Activated T-cell treated with anti-CD3 and anti-CD28 coated beads, Interleukin-2, amount 50 U/mL, for 1 hour (primary cell): ENCODE measurements around the gene SQOR.

Experiments used
- DNase-seq: peaks from one replicate; pipeline ENCODE4 v3.0.0-alpha.2; 2020

The SQOR gene

DNA sequence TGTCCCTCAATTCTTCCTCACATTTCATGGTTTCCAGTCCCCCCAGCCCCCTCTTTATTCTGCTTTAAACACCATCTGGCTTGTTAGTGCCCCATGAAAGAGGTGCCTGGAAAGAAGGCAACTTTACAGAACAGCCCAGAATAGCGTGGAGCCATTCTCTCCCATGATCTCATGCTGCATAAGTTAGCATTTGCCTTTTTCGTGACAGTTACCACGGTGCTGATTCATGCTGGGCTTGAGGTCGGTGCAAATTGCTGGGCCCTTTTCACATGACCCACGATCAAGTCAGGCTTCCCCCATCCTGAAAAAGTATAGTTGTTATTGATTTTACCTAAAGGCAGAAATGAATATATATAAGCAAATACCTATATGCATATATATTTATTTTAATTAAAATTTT is 29.6 kb downstream of the SQOR start:
- DNase-seq = no peak

DNA sequence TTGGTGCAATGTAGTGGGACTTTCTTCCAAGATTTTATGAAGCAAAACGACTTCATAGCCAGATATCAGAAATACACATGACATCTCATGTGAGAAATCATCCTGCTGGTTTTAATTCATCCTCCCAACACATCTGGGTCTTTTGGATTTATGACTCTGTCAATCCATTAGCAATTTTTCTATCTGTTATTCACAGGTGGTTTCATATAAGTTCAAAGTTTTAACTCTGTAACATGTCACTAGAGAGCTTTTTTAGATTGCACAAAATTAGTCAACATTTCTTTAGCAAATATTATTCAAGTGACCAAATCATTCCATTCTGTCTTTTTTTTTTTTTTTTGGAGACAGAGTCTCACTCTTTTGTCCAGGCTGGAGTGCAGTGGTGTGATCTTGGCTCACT is 30.4 kb downstream of the SQOR start:
- DNase-seq = no peak

DNA sequence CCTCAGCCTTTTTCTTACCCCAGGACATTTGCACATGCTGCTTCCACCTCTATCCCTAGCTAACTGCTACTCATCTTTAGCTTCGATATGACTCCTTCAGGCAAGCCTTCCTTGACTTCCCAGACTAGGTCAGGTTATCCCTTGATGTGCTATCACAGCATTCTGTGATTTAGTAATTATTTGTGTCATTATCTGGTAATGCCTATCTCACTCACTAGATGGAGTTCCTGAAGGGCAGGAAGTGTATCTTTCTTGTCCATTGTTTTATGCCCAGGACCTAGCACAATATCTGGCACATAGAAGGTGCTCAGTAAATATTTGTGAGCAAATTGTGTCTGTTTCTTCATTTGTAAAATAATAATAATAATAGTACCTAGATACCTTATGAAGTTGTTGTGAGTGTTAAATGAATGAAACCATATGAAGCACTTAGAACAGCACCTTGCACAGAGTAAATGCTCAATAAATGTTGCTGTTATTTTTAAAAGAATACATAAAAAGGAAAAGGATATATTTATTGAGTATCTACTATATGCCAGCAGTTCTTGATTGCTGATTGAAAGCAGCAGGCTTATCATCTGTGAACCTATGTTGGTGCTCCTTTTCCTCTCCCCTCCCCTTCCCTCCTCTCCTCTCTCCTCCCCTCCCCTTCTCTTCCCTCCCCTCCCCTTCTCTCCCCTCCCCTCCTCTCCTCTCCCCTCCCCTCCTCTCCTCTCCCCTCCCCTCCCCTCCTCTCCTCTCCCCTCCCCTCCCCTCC is 31.5 kb downstream of the SQOR start:
- DNase-seq = no peak

DNA sequence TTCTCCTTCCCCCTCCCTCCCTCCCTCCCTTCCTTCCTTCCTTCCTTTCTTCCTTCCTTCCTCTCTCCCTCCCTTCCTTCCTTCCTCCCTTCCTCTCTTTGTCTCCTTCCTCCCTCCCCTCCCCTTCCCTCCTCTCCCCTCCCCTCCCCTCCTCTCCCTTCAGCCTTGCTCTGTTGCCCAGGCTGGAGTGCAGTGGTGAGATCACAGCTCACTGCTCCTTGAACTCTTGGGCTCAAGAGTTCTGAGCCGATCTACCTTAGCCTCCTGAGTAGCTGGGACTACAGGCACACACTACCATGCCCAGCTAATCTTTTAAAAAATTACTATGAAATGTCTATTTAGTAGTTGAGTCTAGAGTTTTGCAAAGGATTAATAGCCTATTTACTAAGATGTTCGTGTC is 32.2 kb downstream of the SQOR start:
- no peak for DNase-seq

DNA sequence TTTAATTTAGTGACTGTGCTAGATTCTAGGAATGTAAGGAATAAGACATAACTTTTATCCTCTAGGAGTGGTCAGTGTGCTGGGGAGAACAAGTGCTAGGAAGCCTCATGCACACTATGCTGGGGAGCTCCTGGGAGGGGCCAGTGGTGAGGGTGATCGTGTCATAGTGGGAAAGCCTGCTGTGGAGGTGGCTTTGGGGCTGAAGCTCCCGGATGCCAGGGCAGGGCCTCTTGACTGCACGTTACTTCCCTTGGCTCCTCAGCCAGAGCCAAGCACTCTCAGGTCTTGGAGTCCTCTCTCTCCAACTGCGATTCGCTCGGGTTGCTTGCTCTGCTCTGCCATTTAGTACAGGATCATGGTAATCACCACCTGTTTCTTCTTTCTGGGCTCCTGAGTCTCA is 33.6 kb downstream of the SQOR start:
- no peak for DNase-seq

DNA sequence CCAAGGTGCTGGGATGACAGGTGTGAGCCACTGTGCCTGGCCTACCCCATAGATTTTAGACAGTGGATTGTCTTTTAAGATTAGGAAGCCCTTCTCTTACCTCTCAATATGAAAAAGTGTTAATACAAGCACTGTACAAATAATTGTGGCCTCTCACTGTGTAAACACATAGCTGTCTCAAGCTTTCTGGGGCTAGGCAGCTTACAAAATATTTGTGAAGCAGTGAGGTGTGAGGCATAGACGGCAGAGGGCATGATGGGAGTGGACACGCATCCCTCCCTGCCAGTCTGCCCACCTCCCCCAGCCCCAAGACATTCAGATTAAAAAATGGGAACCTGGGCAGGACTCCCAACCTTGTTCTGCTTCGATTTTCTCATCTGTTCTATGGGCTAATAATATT is 34.6 kb downstream of the SQOR start:
- DNase-seq = no peak

DNA sequence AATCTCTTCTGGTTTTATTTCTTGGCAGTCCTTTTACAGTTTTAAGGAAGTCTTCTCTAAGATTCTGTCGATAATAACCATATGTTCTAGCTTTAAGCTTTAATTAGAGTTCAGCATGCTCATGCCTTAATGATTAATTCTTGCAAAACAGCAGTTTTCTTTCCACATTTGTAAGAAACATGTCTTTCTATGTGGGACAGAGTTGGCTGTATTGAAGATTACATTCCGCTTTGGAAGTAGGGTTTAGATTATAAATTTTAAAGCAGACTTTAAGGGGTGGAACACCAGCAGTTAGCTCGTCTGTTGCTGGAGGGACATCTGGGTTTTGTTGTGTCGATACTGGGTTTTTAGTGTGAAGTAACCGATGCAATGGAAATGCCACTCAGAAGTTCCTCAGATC is 35.3 kb downstream of the SQOR start:
- no peak for DNase-seq

DNA sequence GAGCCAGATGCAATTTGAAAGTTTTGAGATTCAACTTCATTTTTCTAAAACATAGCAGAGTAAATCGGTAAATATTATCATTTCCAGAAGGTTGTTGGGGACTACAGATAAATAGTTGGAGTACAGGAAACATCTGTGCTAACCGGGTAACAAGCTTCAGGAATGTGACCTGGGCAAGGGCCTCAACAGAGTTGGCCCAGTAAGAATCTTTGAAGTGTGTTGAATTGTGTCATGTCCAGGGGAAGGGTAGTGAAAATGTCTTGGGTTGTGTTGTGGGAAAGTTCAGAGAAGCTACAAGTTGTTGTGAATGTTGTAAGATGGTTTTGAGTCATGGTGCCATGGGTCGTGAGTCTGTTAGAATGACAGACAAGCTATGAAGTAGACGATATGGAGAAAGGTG is 35.7 kb downstream of the SQOR start:
- no peak for DNase-seq

DNA sequence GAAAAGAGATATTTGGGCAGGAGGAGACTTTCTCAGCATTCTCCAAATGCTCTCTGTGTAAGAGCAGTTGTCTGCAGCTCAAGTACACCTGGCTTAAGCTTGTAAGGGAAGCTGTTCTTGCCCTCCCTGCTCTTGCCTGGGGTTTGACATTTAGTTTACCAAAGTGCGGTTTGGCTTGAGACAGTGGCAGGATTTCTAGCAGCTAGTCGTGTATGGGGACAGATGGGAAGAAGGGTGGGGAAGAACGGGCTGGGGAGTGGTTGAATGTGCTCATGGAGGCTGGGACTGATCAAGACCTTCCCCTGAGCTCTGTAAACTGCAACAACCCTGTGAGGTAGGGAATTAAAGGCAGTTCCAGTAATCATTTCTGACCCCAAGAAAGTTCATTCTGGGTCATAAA is 39.8 kb downstream of the SQOR start:
- DNase-seq = no peak

DNA sequence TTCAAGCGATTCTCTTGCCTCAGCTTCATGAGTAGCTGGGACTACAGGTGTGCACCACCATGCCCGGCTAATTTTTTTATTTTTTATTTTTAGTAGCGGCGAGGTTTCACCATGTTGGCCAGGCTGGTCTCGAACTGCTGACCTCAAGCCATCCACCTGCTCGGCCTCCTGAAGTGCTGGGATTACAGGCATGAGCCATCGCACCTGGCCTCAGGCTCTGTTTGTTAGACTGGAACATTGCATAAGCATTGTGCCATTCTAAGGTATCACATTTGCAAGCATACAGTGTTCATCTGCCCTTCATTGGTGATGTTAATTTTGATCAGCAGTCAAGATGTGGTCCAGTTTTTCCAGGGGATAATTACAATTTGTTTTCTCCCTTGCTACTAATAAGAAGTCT is 43.0 kb downstream of the SQOR start:
- no peak for DNase-seq

DNA sequence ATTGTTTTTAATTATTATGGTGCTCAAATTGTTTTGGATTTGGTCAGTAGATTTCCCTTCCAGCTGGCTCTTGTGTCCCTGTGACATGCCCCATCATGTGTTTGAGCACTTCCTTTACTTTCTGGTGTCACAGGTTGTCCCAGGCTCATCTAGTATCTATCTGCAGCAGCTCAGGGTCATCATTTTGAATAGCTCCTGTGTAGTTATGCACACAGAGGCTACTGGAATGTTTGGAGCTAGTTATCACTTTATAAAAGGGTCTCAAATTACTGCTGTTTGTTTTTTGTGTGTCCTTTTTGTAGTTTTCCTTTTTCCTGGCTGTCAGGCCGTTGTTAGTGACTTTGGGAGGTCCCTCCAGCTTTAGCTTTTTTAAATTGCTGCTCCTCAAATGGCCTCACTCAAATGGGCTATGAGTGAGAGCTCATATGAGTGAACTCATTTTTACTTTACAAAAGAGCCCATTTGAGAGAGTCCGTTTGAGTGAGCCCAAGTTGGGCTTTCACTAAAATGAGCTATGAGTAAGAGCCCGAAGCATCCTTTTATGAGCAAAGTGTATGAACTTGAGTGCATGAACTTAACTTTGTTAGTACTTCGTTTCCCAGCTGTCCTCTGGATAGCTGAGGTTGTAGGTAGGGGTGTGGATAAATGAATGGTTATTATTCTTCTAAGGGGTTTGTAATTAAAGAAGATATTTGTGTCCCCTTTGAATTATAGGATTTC is 43.8 kb downstream of the SQOR start:
- no peak for DNase-seq

DNA sequence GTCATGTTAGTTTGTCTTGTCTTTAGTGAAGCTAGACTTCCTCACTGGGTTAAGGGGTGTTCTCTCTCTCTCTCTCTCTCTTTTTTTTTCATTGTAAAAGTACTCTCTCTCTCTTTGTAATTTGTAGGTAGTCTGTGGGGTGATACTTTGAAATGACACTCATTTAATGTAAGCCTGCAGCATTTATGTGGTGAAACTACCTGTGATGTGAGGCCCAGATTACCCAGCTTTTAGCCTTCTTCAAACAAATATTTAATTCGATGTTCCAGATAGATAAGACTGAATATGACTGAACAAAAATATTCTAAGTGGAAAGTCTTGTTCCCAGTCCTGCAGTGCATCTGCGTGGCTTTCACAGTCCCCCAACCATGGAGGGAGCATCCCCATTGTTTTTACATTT is 49.7 kb downstream of the SQOR start:
- DNase-seq = no peak

DNA sequence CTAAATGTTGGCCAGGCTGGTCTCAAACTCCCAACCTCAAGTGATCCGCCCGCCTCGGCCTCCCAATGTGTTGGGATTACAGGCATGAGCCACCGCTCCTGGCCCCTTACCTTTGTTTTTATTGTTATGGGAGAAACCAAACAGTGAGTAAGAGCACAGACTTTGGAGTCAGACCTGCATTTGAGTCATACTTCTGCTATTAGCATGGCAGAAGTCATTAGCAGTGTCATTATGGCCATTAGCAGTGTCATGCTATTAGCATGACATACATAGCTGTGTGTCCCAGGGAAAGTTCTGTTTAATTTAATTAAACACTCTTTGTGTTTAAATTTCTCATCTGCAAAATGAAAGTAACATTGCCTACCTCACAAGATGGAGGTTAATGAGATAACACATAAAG is 54.8 kb downstream of the SQOR start:
- DNase-seq = no peak

DNA sequence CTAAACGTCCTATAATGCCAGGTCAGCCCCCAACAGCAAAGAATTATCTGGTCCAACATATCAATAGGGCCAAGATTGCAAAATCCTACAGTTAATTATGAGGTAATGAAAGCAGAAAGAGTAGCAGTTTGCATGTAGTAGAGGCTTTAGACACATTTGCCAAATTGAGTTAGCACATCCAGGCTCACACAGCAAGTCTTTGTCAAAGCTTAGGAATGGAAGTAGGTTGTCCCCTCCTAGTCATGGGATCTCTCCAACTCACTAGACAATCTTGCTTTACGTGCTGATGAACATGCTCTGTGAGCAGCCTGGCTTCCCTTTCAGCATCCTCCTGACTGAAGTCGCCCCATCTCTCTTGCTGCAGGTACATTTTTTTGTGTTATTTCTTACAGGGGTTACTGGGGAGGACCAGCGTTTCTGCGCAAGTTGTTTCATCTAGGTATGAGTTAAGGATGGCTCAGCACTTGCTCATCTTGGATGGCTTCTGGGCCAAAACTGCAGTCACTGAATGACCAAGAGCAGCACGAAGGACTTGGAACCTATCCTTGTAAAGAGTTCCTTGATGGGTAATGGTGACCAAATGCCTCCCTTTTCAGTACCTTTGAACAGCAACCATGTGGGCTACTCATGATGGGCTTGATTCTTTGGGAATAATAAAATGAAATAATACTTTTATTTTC is 55.9 kb downstream of the SQOR start:
- DNase-seq = no peak

DNA sequence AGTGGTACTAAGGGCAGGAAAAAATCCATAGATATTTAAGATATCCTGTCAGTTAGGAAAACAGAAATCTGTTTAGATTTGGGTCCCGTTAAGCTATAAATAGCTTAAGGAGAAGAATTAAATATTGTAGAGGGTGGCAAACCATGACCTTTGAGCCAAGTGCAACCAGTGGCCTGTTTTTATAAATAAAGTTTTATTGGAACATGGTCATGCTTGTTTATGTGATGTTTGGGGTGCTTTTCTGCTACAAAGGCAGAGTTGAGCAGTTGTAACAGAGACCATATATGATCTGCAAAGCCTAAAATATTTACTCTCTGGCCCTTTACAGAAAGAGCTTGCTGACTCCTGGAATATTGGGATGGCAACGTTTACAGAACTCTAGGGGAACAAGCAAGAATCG is 66.3 kb downstream of the SQOR start:
- DNase-seq = no peak

DNA sequence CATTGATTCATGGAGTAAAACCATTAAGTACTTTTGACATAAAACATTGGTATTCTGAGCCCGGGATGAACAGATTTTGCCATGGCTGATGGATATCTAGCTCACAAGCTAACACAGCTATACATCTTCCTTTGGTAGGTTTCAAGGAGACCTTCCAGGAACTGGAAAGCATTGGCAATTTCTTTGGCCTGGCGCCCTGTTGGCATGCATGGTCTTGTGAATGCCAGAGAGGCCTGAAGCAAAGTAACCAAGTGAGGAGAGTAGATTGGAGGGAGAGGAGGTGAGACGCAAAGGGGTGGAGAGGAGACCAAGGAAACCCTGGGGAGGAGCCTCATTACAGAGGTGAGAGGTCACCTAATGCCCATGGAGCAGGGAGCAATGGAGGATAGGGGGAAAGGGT is 67.2 kb downstream of the SQOR start:
- DNase-seq = no peak

DNA sequence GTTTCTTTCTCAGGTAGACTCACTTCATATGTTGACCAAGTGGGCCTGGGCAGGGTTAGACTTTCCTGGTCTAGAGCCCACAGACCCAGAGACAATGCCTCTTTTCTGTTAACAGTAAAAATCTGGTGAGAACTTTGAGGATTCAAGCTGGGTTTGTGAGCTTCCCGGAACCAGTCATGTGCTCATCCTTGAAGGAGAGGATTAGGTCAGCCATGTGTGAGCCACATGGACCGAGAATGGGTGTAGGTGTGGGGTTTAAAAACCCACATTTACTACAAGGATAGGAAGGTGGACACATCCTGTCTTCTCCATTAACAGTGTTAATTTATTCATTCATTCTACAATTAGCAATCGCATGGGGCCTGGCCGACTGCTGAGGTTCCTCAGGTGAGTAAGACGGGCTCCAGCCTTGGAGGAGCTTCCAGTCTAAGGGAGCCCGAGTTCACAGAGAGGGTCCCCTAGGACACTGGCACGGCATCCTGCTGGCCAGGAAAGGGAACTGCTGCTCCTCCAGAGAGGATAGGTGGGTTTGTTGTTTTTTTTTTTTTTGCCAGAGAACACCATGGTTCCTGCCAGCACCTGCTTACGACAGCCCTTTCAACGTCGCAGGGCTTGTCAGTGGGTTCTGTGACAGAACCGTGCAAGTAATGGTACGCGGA is 69.0 kb downstream of the SQOR start:
- no peak for DNase-seq

DNA sequence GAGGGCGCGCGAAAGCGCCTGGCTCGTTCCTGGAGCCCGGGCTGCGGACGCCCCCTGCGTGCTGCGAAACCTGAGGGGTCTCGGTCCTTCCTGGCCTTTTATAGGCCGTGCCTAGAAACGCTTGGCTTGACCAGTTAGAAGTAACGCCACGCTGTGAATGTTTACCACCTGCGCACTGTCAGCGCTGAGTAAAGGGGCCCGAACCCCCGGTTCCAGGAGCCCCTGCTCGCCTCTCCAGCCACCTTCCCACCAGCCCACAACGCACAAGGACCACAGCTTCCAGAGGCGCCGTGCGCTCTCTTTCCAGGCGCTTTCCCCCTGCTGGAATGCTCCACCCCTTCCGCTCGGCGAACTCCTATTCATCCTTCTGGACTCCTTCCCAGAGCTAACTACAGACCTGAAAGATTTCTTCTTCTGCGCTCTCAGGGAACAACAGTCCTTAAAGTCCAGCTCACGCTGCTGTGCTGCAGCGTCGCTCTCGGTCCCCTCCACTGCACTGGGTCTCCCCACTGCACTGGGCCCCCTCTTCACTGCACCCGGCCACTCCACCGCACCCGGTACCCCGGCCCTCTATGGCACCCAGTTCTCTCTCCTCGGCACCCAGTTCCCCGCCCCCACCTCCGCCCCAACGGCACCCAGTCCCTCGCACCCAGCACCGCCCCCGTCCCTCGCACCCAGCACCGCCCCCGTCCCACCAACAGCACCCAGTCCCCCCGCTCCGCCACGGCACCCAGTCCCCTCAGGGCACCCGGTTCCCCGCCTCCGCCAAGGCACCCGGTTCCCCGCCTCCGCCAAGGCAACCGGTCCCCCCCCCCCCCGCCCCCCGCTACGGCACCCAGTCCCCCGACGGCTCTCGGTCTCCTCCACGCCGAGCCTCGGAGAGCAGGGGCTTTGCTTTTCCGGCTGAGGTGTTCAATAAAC is 69.8 kb downstream of the SQOR start:
- peak; percentile 28 for DNase-seq

DNA sequence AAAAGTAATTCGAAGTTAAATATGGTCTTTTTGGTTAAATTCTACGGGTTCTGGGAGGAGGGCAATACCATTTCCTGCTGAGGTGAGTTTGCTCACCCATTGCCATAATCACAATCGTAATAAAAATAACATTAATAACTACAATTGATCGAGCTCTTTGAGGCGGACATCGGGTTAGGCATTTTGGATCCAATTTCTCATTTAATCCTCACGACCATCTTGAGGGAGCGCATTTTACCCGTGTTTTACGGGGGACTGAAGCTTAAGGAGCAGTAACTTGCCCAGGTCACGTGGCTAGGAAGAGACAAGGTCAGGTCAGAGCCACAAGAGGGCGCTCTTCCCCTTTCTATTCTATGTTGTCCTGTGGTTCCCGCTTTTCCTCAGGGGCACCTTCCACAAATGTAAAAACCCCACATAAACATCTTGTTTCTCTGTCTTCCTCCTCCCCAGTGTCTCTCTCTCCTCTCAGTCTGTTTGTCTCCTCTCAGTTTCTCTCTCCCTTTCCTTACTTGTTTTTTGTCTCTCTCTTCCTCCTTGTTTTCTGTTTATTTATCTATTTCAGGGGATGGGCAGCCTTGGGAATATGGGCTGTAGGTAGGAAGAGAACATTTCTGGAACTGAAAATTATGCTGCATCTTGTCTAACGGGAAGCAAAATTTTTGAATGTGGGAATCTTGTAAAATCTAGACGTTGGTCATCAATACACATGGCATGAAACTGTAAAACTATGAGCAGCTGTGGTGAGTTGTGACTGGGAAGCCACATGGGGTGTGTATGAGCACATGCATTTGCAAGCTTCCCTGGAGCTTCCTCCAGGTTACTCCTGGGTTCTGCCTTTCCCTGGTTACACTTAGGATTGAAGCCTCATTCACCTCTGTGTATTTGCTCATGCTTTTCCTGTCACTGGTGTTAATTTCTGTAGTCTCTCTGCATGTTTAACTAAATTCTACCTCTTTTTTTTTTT is 71.0 kb downstream of the SQOR start:
- DNase-seq = peak; percentile 48

DNA sequence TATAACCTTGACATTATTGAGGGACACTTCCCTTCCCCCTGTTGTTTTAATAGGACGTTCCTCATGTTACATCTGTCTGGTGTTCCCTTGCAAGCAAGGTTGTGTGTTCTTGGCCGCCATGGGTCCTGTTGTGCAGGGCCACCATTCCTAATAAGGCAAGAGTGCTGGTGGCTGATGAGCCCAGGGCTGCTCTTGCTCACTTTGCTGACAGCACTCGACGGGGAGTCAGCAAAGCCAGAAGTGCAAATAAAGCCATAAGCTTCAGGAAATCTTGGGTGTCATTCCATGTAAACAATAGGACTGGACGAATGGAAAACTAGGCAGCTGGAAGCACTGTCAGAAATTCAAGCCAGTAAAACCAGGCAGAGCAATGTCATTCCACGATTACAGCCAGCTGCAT is 75.8 kb downstream of the SQOR start:
- no peak for DNase-seq
